ENCODE measurements around the gene PSMA1. TPM values are rescaled to one million over a fixed set of nuclear protein-coding genes. Genes with fewer than 3 reads are reported as not detected.

PSMA1 gene
- 213 and 232 TPM in 2 replicates for total RNA-seq

GRCh38 chr11:14519917-14520746 is at the start of gene PSMA1:
Gene PSMA1, minus strand, starts transcription at chr11:14520386. Its CDS starts 87 bp downstream, at chr11:14520299.

GRCh38 chr11:14499560-14500180 is 20.5 kb downstream of the PSMA1 start, which contains the start of gene COPB1:
Gene COPB1, minus strand, starts transcription at chr11:14499811. Its CDS starts 883 bp downstream, at chr11:14498928.

Small RNA genes within 50 kb of the gene (small RNA-seq; reads per million reads assigned to genes)
- not detected for gene RNU7-49P

Other genes starting within 250 kb of the PSMA1 start
- 120 and 147 TPM in 2 replicates for gene RRAS2, start 161.2 kb downstream of the PSMA1 start, total RNA-seq
- 309 and 347 TPM in 2 replicates for gene COPB1, start 20.6 kb downstream of the PSMA1 start, total RNA-seq
- gene PDE3B, start 123.4 kb upstream of the PSMA1 start, total RNA-seq = 7.4 and 10.4 TPM in 2 replicates